RPMI8226 (cell line): ENCODE data around the gene STK11.

Experiments used
- DNase-seq: peaks from one replicate; pipeline ENCODE4 v3.0.0-alpha.2; 2015

Gene STK11

GRCh38 chr19:1211494-1212234 is 6.1 kb downstream of the STK11 start:
- no peak for DNase-seq

- no peak for DNase-seq
Observed at GRCh38 chr19:1213391-1214286, 8.1 kb downstream of the STK11 start.

GRCh38 chr19:1214299-1214861 is 8.8 kb downstream of the STK11 start:
- DNase-seq, result no peak

DNA sequence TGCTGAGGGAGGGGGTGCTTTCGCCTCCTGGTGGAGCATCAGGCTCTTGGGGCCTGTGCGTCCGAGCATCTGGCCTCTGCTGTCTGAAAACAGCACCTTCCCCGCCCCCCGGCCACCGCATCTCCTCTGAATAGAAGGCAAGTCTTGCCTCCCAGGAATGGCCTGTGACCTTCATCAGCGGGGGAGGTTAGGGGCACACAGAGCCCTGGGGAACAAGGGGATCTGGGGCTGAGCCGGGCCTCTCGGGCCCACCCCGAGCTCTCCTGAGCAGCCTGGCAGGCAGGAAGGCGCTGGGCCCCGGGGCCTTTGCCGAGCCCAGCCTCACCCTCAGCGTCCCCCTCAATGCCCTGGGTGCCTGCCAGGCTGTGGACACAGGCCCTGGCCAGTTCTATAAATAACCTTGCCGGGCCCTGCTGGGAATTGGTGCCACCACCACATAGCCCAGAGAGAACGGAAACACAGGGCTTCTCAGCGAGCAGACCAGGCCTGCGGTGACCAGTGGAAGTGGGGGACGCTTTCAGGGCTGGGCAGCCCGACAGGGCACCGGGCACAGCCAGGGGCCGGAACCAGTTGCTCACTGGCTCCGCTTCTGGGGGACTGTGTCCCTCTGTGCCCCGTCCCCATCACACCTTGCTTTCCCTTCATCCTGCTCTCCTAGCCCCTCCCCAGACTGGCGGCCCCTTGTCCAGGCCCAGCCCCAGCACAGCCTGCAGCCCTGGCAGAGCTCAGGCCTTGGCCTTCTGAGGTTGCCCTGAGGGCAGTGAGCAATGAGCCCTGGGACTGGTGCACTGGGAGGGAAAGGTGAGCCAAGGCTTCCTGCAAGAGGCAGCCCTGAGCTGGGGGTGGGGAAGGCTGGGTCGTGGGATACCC is 9.5 kb downstream of the STK11 start:
- DNase-seq, result no peak

- no peak for DNase-seq
Observed at GRCh38 chr19:1216756-1217155, 11.2 kb downstream of the STK11 start.

GRCh38 chr19:1217366-1217765 is 11.8 kb downstream of the STK11 start:
- no peak for DNase-seq

DNA sequence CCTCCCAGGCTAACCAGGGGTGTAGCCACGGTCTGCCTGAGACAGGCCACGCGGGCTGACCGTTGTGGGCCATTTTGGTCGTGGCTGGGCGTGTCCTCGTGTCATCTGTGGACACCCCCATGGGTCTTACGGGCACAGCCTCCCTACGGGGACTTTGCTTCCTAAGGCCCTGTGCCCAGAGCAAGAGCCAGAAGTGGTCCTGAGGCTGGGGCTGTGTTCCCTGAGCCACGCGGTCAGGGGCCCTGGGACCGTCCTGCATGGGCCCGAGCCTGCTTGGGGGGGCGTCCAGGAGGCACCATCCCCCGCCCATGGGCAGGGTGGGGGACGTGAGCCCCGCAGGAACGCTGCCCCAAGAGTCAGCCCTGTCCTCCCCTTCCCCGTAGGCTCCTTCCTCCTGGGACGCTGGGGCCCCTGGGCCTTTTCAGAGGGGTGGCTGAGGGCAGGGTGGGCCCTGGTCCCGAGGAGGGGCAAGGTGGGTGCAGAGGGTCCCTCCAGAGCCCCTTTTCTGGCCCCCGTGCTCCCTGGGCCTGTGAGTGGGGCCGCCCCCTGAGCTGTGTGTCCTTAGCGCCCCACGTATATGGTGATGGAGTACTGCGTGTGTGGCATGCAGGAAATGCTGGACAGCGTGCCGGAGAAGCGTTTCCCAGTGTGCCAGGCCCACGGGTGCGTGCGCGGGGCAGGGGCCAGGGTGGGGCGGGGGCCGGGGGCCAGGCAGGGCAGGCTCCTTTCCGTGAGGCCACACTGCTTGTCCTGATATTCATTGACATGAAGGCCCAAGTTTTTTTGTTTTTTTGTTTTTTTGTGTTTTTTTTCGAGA is 13.4 kb downstream of the STK11 start:
- no peak for DNase-seq

DNA sequence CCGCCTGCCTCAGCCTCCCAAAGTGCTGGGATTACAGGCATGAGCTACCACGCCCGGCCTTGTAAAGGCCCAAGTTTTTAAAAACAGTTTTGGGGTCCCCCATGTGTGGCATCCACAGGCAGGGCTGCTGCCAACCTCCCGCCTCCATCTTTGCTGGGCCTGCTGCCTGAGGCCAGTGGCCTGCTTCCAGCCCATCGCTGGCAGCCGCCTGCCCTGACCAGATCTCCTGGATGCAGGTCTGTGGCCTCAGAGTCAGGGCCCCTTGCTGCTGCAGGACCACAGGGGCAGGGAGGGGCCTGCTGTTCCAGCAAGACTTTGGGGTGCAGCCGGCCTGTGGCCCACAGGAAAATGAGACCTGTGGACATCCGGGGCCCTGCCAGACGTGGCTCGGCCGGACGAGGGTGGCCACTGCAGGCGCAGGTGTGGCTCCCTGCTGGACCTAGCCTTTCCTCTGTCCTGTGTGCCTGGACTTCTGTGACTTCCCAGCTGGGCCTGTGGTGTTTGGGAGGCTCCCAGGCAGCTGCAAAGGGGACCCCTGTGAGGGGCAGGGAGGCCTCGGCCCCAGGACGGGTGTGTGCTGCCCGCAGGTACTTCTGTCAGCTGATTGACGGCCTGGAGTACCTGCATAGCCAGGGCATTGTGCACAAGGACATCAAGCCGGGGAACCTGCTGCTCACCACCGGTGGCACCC is 14.4 kb downstream of the STK11 start:
- no peak for DNase-seq

- no peak for DNase-seq
Observed at GRCh38 chr19:1220477-1220930, 14.9 kb downstream of the STK11 start.

DNA sequence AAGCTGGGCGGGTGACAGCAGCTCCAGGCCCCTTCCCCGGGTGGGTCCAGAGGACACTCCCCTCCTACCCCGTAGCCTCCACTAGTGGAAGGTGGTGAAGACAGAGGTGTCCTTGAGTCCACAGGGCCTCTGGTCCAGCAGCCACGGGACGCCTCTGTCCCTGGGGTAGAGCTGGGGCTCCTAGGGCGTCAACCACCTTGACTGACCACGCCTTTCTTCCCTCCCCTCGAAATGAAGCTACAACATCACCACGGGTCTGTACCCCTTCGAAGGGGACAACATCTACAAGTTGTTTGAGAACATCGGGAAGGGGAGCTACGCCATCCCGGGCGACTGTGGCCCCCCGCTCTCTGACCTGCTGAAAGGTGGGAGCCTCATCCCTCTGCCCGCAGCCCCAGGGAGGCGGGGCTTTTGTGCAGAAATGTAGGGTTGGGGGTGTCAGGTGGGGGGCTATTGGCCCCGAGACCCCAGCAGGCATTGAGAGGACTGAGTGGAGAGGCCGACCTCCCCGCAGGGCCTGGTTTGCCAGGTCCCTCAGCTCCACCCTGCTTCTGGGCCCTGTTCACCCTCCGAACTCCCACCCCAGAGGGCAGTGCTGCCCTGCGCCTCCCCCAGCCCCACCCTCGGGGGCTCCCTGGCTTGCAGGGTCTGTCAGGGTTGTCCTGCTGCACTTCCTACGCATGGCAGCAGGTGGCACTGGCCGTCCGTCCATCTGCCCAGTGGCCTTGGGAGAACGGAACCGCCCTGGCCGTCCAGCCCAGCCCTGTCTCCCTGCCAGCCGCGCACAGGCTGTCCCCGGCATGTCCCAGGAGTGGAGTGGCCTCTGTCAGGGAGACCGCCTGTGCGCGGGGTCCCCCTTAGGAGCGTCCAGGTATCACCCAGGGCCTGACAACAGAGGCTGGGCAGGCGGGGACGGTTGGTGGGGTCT is 15.7 kb downstream of the STK11 start:
- no peak for DNase-seq

DNA sequence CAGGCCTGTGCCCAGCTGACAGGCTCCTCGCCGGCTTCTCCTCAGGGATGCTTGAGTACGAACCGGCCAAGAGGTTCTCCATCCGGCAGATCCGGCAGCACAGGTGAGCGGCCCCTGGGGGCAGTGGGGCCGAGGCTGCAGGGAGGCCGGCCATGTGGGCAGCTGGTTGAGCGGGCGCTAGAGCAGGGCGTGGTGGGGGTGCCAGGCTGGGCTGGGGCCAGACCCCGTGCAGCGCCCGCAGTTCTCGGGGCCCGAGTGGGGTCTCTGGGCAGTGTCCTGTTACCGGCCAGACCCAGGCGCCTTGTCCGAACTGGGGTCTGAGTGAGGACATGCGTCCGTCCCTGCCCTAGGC is 16.3 kb downstream of the STK11 start:
- DNase-seq, result no peak

GRCh38 chr19:1222394-1222793 is 16.8 kb downstream of the STK11 start:
- DNase-seq, result no peak

- no peak for DNase-seq
Observed at GRCh38 chr19:1223018-1223855, 17.7 kb downstream of the STK11 start.

DNA sequence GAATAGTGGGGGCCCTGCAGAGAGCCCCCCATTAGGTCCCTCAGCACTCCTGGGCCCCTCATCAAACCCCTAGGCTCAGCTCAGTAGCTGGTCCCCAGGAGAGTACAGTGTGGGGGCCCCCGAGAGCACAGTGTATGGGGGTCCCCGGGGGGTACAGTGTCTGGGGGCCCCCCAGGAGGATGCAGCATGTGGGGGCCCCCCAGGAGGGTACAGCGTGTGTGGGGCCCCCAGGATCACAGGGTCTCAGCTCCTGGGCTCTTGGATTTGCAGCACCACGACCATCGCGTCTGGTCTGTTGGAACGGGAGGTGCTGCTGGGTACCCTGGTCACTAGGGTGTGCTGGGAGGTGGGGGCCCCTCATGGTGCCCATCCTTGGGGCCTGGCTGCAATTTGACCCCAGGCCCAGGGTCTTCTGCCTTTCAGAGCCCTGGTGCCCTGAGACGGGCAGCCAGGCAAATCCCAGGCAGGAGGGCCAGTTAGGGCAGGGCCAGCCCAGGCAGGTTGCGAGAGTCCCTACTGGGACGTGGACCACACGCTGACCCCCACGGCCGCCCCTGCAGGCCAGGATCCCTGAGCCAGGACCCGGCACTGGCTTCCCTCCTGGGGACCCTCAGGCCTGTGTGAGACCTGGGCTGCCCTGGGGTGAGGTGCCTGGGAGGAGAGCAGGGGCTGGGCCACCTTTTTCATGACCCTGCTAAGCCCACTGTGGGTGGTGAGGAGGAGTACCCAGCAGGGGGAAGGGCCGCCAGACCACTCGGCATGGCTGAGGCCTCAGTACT is 18.7 kb downstream of the STK11 start:
- DNase-seq, result no peak

DNA sequence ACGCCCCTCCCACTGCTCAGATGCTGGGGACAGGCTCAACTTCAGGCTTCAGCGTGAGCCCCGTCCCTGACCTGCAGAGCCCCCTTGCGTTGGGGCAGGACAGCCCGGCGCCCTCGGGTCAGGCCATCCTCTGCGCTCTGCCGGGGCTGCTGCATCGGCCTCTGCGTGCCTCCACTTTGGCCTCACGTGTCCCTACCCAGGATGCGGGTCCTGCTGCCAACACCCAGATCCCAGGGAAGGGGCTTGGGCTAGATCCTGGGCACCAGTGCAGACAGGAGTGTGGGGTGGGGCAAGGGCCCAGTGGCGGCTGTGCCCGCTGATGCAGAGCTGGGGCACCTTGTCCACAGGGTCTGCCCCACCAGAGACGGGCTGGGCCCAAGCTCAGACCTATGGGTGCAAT is 19.3 kb downstream of the STK11 start:
- no peak for DNase-seq

DNA sequence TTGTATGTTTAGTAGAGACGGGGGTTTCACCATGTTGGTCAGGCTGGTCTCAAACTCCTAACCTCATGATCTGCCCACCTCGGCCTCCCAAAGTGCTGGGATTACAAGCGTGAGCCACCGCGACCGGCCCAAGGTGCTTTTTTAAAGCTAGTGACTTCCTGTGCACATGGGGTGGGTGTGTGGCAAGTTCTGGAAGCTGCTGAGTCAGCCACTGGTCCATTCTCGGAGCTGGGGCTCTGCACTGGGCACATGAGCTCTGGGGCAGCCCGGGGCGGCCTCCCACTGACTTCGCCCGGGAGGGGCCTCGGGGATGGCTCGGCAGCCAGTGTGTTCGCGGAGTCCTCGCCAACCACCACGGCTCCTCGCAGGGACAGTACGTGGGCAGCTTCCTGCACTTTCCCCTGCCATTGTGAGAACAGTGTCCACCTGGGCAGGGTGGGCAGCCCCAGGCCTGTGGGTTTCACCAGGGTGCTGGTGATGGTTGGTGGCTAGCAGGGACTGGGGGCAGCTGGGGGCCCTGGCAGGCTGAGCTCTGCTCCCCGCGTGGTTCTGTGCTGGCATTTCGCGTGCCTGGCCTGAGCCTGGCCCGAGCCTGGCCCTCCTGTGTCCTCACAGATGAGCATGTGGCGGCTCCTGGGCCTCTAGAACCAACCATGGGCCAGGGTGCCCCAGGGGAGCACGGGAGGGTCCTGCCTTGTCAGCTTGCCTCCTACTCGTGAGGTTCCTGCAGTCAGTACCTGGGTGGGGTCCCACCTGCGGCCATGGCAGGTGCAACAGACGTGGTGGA is 20.1 kb downstream of the STK11 start:
- DNase-seq, result no peak

GRCh38 chr19:1226227-1226518 is 20.6 kb downstream of the STK11 start:
- DNase-seq, result no peak
